GM19193 (cell line): ENCODE measurements around the gene IFITM2.

ENCODE experiments used
- POLR2A ChIP-seq: IDR thresholded peaks from 4 replicates; pipeline ENCODE4 v1.6.1; 2011; ENCODE audit not compliant: insufficient read depth, insufficient read length; ENCODE audit errors: extremely low read depth

Gene IFITM2

GRCh38 chr11:344836-345578 lies 37.4 kb downstream of the IFITM2 start:
- TF ChIP-seq POLR2A, result no peak

GRCh38 chr11:346529-346928 lies 38.9 kb downstream of the IFITM2 start:
- no peak for TF ChIP-seq POLR2A

- peak; percentile 23 for TF ChIP-seq POLR2A
These were observed 43.2 kb downstream of the IFITM2 start for GRCh38 chr11:350723-351255.

- TF ChIP-seq POLR2A, result no peak
These were observed 43.8 kb downstream of the IFITM2 start for GRCh38 chr11:351411-351810.

GRCh38 chr11:352456-353031 lies 44.9 kb downstream of the IFITM2 start:
- TF ChIP-seq POLR2A, result no peak

- no peak for TF ChIP-seq POLR2A
These were observed 45.7 kb downstream of the IFITM2 start for GRCh38 chr11:353179-353873.

GRCh38 chr11:355581-356458 lies 48.2 kb downstream of the IFITM2 start:
- peak; percentile 59 for TF ChIP-seq POLR2A

- no peak for TF ChIP-seq POLR2A
These were observed 49.0 kb downstream of the IFITM2 start for GRCh38 chr11:356610-357009.

GRCh38 chr11:357582-357981 lies 50.0 kb downstream of the IFITM2 start:
- TF ChIP-seq POLR2A, result no peak

GRCh38 chr11:358129-358800 lies 50.6 kb downstream of the IFITM2 start:
- TF ChIP-seq POLR2A, result no peak
